ENCODE measurements around the gene PAK5. TPM values are rescaled to one million over a fixed set of nuclear protein-coding genes. Genes with fewer than 3 reads are reported as not detected.

The PAK5 gene
- total and polyA plus RNA-seq, 11 donors, result not detected

DNA sequence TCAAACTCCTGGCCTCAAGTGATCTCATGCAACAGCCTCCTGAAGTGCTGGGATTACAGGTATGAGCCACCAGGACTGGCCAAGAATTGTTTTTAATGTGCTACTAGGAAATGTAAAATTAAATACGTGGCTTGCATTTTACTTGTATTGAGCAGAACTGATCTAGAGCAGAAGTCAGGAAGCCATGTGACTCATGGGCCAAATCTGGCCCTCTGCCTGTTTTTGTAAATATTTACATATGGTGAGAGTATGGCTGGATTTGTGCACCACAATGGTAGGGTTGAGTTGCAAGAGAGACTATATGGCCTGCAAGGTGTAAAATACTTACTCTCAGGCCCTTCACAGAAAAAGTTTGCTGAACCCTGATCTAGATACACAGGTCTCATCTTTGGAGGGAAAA, 248.7 kb downstream of the PAK5 start:
- Histone ChIP-seq H3K36me3 (no peaks in the 10 kb centered on the region), H3K4me3 (no peak overlapping the region), H3K9me3 (no peaks in the 10 kb centered on the region), H3K27me3 (peaks cover 0 to 8% (median 0%) of the 10 kb centered on the region in 9 donors), H3K4me1 (no peaks in the 10 kb centered on the region), H3K27ac (no peak overlapping the region)
- no peak for DNase-seq
- intact Hi-C loops (cut with DNase I), result loop anchor here in 1 of 10 donors (5.0 kb wide), 1 partner anchor 168 kb away; no protein-coding TSS in a partner anchor
- ATAC-seq, result no peak
- WGBS, 4 donors, result 56 to 75% (median 68%) methylated on average over 1 of the region's 1 CpG
- no peak for TF ChIP-seq CTCF (IDR thresholded peaks at IDR 0.05)
- TF ChIP-seq POLR2A (IDR thresholded peaks at IDR 0.05), result no peak

DNA sequence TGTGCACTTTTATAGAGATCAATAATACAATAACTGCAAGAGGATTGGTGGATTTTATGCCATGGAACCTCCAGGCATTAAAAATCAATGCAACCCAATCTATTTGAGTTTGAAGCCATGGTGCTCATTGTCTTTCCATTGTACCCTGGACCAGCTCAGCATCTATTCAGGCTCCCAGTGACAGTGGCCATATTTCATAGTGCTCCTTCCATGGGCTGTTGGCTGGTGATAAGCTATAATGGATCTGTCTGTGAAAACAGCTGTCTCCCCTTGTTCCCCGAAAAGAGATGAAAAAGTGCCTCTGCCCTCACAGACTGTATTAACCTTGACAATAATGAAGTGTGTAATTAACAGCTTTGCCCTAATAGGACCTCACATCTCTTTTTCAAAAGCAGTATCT, 250.2 kb downstream of the PAK5 start:
- WGBS, 4 donors, result 65 to 71% (median 66%) methylated on average over 1 of the region's 1 CpG
- DNase-seq, result no peak
- TF ChIP-seq CTCF (IDR thresholded peaks at IDR 0.05) (no peak), POLR2A (IDR thresholded peaks at IDR 0.05) (no peak)
- Histone ChIP-seq H3K27me3 (peaks cover 0 to 10% (median 0%) of the 10 kb centered on the region in 9 donors), H3K4me3 (no peak overlapping the region), H3K27ac (no peak overlapping the region), H3K36me3 (no peaks in the 10 kb centered on the region), H3K4me1 (no peaks in the 10 kb centered on the region), H3K9me3 (no peaks in the 10 kb centered on the region)
- intact Hi-C loops (cut with DNase I), result no loop called here
- ATAC-seq, result no peak

DNA sequence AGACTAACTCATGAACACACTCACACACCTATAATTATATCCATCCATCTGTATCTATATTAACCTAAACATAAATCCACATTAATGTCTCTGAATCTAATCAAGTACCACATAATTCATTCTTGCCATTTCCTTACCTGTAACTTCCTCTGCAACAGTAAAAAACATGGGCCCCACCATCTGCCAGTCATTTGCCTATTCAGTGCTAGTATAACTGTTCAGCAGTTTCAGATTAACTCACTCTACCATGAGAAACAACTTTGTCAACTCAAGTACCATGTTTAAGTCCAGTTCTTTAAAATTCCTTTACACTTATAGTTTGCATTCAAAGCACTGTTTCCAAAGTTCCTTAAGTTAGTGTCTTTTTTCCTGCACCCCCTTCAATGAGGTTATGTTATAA, 255.7 kb downstream of the PAK5 start:
- ATAC-seq, result no peak
- intact Hi-C loops (cut with DNase I), result no loop called here

DNA sequence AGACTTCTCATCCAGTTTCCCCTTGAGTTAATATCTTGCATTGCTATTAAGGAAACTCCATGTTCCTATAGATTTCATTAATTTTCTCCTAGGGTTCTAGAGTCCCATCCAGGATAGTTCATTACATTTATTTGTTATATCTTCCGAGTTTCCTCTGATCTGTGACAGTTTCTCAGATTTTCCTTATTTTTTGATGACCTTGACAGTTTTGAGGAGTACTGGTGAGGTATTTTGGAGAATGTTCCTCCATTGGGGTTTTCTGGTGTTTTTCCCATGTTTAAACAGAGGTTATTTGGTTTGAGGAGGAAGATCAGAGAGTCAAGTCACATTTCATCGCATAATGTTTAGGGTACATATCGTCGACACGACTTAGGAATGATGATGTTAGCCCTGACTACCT, 256.7 kb downstream of the PAK5 start:
- H3K27ac ChIP-seq, result no peak overlapping the region
- peaks cover 0 to 10% (median 0%) of the 10 kb centered on the region in 9 donors for H3K27me3 ChIP-seq
- H3K9me3 ChIP-seq, result no peaks in the 10 kb centered on the region
- 71 to 93% (median 81%) methylated on average over 5 of the region's 5 CpGs for WGBS, 4 donors
- H3K4me1 ChIP-seq, result no peaks in the 10 kb centered on the region
- ATAC-seq (no peak), DNase-seq (no peak)
- intact Hi-C loops (cut with DNase I), result no loop called here
- H3K36me3 ChIP-seq, result no peaks in the 10 kb centered on the region
- no peak overlapping the region for H3K4me3 ChIP-seq
- TF ChIP-seq CTCF (IDR thresholded peaks at IDR 0.05) (no peak), POLR2A (IDR thresholded peaks at IDR 0.05) (no peak)

More for the DNA sequence above, 255.7 kb downstream of the PAK5 start:
- Histone ChIP-seq H3K27me3 (peaks cover 0 to 10% (median 0%) of the 10 kb centered on the region in 9 donors), H3K4me3 (no peak overlapping the region), H3K9me3 (no peaks in the 10 kb centered on the region), H3K4me1 (no peaks in the 10 kb centered on the region), H3K36me3 (no peaks in the 10 kb centered on the region), H3K27ac (no peak overlapping the region)
- TF ChIP-seq CTCF (IDR thresholded peaks at IDR 0.05) (no peak), POLR2A (IDR thresholded peaks at IDR 0.05) (no peak)
- no peak for DNase-seq
